CD14-positive monocyte (primary cell): ENCODE results near the gene JOSD2. TPM values are rescaled to one million over a fixed set of nuclear protein-coding genes. Genes with fewer than 3 reads are reported as not detected.
A peak's percentile ranks its signal among the peaks of the same experiment; 100 is the strongest.

Experiments used
- DNase-seq, 3 donors: peaks; one replicate each; pipeline ENCODE4 v3.0.0-alpha.2; 2011 to 2022
- H2AFZ ChIP-seq: 2 replicates; pipeline ENCODE4 v1.6.0; 2012; ENCODE audit warnings: mild to moderate bottlenecking, low read depth, low read length, inconsistent platforms; ENCODE audit not compliant: insufficient read depth, poor library complexity, severe bottlenecking
- H3K27ac ChIP-seq, 2 donors: 1 replicate in 1 of 2; 2 replicates in 1 of 2; pipeline ENCODE4 v1.5.1; 2012 to 2013; ENCODE audit warnings: low read length in 2 of 2, control low read depth in 1 of 2, inconsistent platforms in 1 of 2, low read depth in 1 of 2, mild to moderate bottlenecking in 1 of 2
- H3K27me3 ChIP-seq, 2 donors: one replicate each; pipeline versions ENCODE4 v1.6.0 to v1.6.1; 2011 to 2013; ENCODE audit warnings: low read length in 2 of 2; ENCODE audit not compliant: control insufficient read depth in 2 of 2, insufficient read depth in 2 of 2
- H3K36me3 ChIP-seq, 2 donors: replicated peaks in 1 of 2; 1 replicate in 1 of 2; 2 replicates in 1 of 2; pipeline versions ENCODE4 v1.5.1 to v1.6.1; 2012 to 2013; ENCODE audit warnings: low read length in 2 of 2, control low read depth in 1 of 2, inconsistent platforms in 1 of 2, mild to moderate bottlenecking in 1 of 2; ENCODE audit not compliant: insufficient read depth in 2 of 2, control insufficient read depth in 1 of 2
- H3K4me1 ChIP-seq, 2 donors: 1 replicate in 1 of 2; 2 replicates in 1 of 2; pipeline versions ENCODE4 v1.5.1 to v1.6.1; 2012 to 2013; ENCODE audit warnings: low read length in 2 of 2, control low read depth in 1 of 2, inconsistent platforms in 1 of 2, mild to moderate bottlenecking in 1 of 2, moderate library complexity in 1 of 2; ENCODE audit not compliant: insufficient read depth in 2 of 2, control insufficient read depth in 1 of 2
- H3K4me2 ChIP-seq: replicated peaks from 2 replicates; pipeline ENCODE3; 2012; ENCODE audit warnings: low read length, moderate library complexity, mild to moderate bottlenecking; ENCODE audit not compliant: poor library complexity, severe bottlenecking; ENCODE audit errors: extremely low read depth
- H3K4me3 ChIP-seq, 3 experiments: fragments of 200-600 bp in 1 of 3; sonication (generic) in 1 of 3; replicated peaks in 1 of 3; 1 replicate in 2 of 3; 2 replicates in 1 of 3; pipeline ENCODE4 v1.5.1; 2011 to 2013; ENCODE audit warnings: low read length in 3 of 3, mild to moderate bottlenecking in 3 of 3, control low read depth in 2 of 3, low read depth in 2 of 3, inconsistent platforms in 1 of 3, moderate library complexity in 1 of 3
- H3K79me2 ChIP-seq: 2 replicates; pipeline ENCODE4 v1.6.0; 2012; ENCODE audit warnings: mild to moderate bottlenecking, control low read depth, inconsistent platforms, low read length, moderate library complexity; ENCODE audit not compliant: insufficient read depth
- H3K9ac ChIP-seq: 2 replicates; pipeline ENCODE4 v1.6.0; 2017; ENCODE audit warnings: low read length, mild to moderate bottlenecking; ENCODE audit not compliant: insufficient read depth, poor library complexity, severe bottlenecking
- H3K9me3 ChIP-seq, 2 donors: replicated peaks in 1 of 2; 1 replicate in 1 of 2; 2 replicates in 1 of 2; pipeline versions ENCODE4 v1.5.1 to v1.6.1; 2012 to 2013; ENCODE audit warnings: low read length in 2 of 2, control low read depth in 1 of 2; ENCODE audit not compliant: control insufficient read depth in 1 of 2, insufficient read depth in 1 of 2
- H4K20me1 ChIP-seq: 2 replicates; pipeline ENCODE4 v1.6.0; 2012; ENCODE audit warnings: mild to moderate bottlenecking, low read length, control low read depth, moderate library complexity; ENCODE audit not compliant: insufficient read depth
- H3K27ac Mint-ChIP-seq, 7 donors: one replicate each; pipeline ENCODE4 v1.8.0; 2020; ENCODE audit warnings: mild to moderate bottlenecking in 7 of 7, mixed read lengths in 7 of 7, moderate library complexity in 6 of 7, inconsistent platforms in 2 of 7
- H3K27me3 Mint-ChIP-seq, 3 donors: one replicate each; pipeline ENCODE4 v1.8.0; 2021 to 2022; ENCODE audit warnings: low read depth in 3 of 3, mild to moderate bottlenecking in 3 of 3, mixed read lengths in 3 of 3, moderate library complexity in 3 of 3, inconsistent platforms in 1 of 3
- H3K36me3 Mint-ChIP-seq, 2 donors: one replicate each; pipeline ENCODE4 v1.8.0; 2020; ENCODE audit warnings: mixed read lengths in 2 of 2, inconsistent platforms in 1 of 2, mild to moderate bottlenecking in 1 of 2
- H3K4me1 Mint-ChIP-seq: one replicate; pipeline ENCODE4 v1.8.0; 2020; ENCODE audit warnings: mild to moderate bottlenecking, mixed read lengths
- H3K4me3 Mint-ChIP-seq, 2 donors: one replicate each; pipeline ENCODE4 v1.8.0; 2020; ENCODE audit warnings: mild to moderate bottlenecking in 2 of 2, mixed read lengths in 2 of 2, moderate library complexity in 1 of 2
- H3K9me3 Mint-ChIP-seq, 7 donors: one replicate each; pipeline ENCODE4 v1.8.0; 2020 to 2022; ENCODE audit warnings: mixed read lengths in 7 of 7, mild to moderate bottlenecking in 6 of 7, moderate library complexity in 6 of 7, inconsistent platforms in 2 of 7
- WGBS: methylation state at CpG from one replicate; pipeline ENCODE4 v1.1.5; 2013; ENCODE audit warnings: missing lambda C conversion rate; ENCODE audit not compliant: insufficient coverage; 5-methylcytosine and 5-hydroxymethylcytosine counted together
- intact Hi-C, 2 donors: fragments of 100-400 bp; cut with micrococcal nuclease; formaldehyde crosslinking; loops; one replicate each; pipeline versions ENCODE4 v1.15.0 to v1.15.1; 2023
- polyA plus RNA-seq, 3 donors: library from polyadenylated mRNA; depleted of rRNA in 1 of 3; unstranded in 2 of 3; stranded (reverse) in 1 of 3; fragments of 300-500 nt in 2 of 3; fragments of >200 nt in 1 of 3; fragmentation: Illumina TruSeq in 2 of 3; gene quantifications; 1 replicate in 2 of 3; 2 replicates in 1 of 3; pipeline ENCODE4 v1.2.3, GENCODE V29; 2012 to 2021
- TF ChIP-seq, protein P1 (sequence below): fragments of 200-600 bp; IDR thresholded peaks from one replicate; pipeline ENCODE4 v1.8.0; 2022; ENCODE audit warnings: antibody characterized with exemption, mild to moderate bottlenecking

JOSD2 gene
- polyA plus RNA-seq, 3 donors, result 33.0 to 43.0 (median 37.2) TPM

DNA sequence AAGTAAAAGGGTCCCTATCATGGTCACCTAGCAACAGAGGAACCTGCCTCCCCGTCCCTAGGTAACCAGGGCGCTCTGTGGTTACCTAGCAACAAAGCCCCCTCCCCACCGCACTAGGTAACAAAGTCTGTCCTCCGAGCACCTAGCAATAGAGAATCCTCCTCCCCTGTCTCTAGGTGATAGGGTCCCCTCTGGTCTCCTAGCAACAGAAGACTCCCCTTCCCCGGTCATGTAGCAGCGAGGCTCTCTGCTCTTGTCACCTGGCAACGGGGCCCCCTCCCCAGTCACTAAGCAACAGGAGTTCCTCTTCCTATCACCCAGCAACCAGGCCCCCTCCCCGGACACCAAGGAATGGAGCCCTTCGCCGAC lies 307 bp downstream of the JOSD2 start:
- Histone ChIP-seq H3K27me3 (peaks cover 0 to 6% of the 10 kb centered on the region in 2 donors), H3K36me3 (no peaks in the 10 kb centered on the region), H3K27ac (peak overlapping the region; percentile 72 to 91), H4K20me1 (no peaks in the 10 kb centered on the region), H3K9ac (peak overlapping the region; percentile 86), H3K79me2 (peaks cover 4% of the 10 kb centered on the region), H3K4me3 (peak overlapping the region; percentile 77 to 91 (median 83)), H2AFZ (peak overlapping the region; percentile 82), H3K4me1 (peaks cover 11 to 16% of the 10 kb centered on the region in 2 donors), H3K4me2 (peak overlapping the region; percentile 88), H3K9me3 (no peaks in the 10 kb centered on the region)
- Mint-ChIP-seq H3K4me1 (peaks cover 15% of the 10 kb centered on the region), H3K4me3 (peak overlapping the region; percentile 90 to 95), H3K27ac (peak overlapping the region; percentile 92 to 97 (median 96)), H3K36me3 (peaks cover 9 to 10% of the 10 kb centered on the region in 2 donors), H3K27me3 (peaks cover 7 to 24% (median 15%) of the 10 kb centered on the region in 3 donors), H3K9me3 (peaks cover 0 to under 1% (median 0%) of the 10 kb centered on the region in 7 donors)
- DNase-seq, result no peak
- WGBS, result 6% methylated on average over 7 of the region's 10 CpGs
- intact Hi-C loops, result loop anchor here (1.0 to 5.0 kb wide), 5 partner anchors 34 to 292 kb away; partner anchors contain the start of genes EMC10 (in 2 of the 2), GARIN5A (in 2 of the 2), NR1H2 (in 1 of the 2) and POLD1 (in 1 of the 2)
- TF ChIP-seq, protein P1, sequence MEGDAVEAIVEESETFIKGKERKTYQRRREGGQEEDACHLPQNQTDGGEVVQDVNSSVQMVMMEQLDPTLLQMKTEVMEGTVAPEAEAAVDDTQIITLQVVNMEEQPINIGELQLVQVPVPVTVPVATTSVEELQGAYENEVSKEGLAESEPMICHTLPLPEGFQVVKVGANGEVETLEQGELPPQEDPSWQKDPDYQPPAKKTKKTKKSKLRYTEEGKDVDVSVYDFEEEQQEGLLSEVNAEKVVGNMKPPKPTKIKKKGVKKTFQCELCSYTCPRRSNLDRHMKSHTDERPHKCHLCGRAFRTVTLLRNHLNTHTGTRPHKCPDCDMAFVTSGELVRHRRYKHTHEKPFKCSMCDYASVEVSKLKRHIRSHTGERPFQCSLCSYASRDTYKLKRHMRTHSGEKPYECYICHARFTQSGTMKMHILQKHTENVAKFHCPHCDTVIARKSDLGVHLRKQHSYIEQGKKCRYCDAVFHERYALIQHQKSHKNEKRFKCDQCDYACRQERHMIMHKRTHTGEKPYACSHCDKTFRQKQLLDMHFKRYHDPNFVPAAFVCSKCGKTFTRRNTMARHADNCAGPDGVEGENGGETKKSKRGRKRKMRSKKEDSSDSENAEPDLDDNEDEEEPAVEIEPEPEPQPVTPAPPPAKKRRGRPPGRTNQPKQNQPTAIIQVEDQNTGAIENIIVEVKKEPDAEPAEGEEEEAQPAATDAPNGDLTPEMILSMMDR, result no peak

DNA sequence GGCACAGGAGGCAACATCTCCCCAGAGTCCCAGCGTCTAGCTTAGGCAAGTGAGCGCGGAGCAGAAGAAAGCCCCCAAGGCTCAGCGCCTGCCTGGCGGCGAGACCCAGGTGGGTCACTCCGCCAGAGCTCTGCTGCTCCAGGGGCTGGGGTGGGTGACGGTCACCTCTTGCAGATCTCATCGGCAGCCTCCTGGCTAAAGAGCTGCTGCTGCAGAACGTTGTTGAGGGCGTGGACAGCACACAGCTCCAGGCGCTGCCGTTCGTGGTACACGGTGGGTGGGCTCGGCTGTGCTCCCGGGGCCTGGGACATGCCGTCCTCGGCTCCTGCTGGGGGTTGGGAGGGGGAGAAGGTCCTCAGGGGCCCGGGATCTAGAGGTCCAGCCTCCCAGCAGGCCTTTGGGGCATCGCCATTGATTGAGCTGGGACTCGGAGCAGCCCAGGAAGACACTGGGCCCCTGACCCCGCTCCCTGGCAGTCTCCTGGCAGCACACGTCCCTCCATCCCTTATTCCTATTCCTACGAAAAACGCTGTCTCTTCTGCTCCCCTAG lies 795 bp downstream of the JOSD2 start:
- H3K36me3 Mint-ChIP-seq, result peaks cover 12 to 13% of the 10 kb centered on the region in 2 donors
- no peak for DNase-seq
- H3K9me3 Mint-ChIP-seq, result no peaks in the 10 kb centered on the region
- Histone ChIP-seq H3K79me2 (peaks cover 4% of the 10 kb centered on the region), H3K4me2 (peak overlapping the region; percentile 88), H3K27me3 (peaks cover 0 to 6% of the 10 kb centered on the region in 2 donors), H3K4me1 (peaks cover 11 to 16% of the 10 kb centered on the region in 2 donors), H3K9ac (peak overlapping the region; percentile 86), H3K36me3 (no peaks in the 10 kb centered on the region), H2AFZ (peak overlapping the region; percentile 82), H3K27ac (peak overlapping the region; percentile 72 to 91), H4K20me1 (no peaks in the 10 kb centered on the region), H3K9me3 (no peaks in the 10 kb centered on the region), H3K4me3 (peak overlapping the region; percentile 77 to 91 (median 83))
- peak overlapping the region; percentile 90 to 95 for H3K4me3 Mint-ChIP-seq
- peaks cover 7 to 22% (median 15%) of the 10 kb centered on the region in 3 donors for H3K27me3 Mint-ChIP-seq
- peaks cover 15% of the 10 kb centered on the region for H3K4me1 Mint-ChIP-seq
- WGBS, result 87% methylated on average over 25 of the region's 26 CpGs
- H3K27ac Mint-ChIP-seq, result peak overlapping the region; percentile 92 to 97 (median 96)
- intact Hi-C loops, result loop anchor here (2.0 to 5.0 kb wide), 4 partner anchors 33 to 292 kb away; partner anchors contain the start of genes EMC10 (in 1 of the 2), GARIN5A (in 1 of the 2), NR1H2 (in 1 of the 2) and POLD1 (in 1 of the 2)
- TF ChIP-seq, protein P1, result no peak
